Urinary bladder (tissue), 4 donors: ENCODE measurements around the gene RAPGEF5. TPM values are rescaled to one million over a fixed set of nuclear protein-coding genes. Genes with fewer than 3 reads are reported as not detected.

Experiments
- DNase-seq: peaks from one replicate; pipeline ENCODE4 v3.0.0-alpha.2; 2015; ENCODE audit errors: extremely low spot score
- H3K27ac ChIP-seq: one replicate; pipeline ENCODE4 v1.5.1; 2013; ENCODE audit warnings: low read depth, mild to moderate bottlenecking, moderate library complexity
- H3K36me3 ChIP-seq: one replicate; pipeline ENCODE4 v1.6.1; 2013; ENCODE audit warnings: mild to moderate bottlenecking, moderate library complexity; ENCODE audit not compliant: insufficient read depth
- H3K4me1 ChIP-seq: one replicate; pipeline ENCODE4 v1.6.1; 2013; ENCODE audit warnings: mild to moderate bottlenecking, moderate library complexity; ENCODE audit not compliant: insufficient read depth
- H3K4me3 ChIP-seq: one replicate; pipeline ENCODE4 v1.5.1; 2013; ENCODE audit warnings: low read depth, low read length
- WGBS: extraction: QIAGEN DNeasy Blood & Tissue Kit; methylation state at CpG from one replicate; pipeline ENCODE4 v1.1.7; 2013; 5-methylcytosine and 5-hydroxymethylcytosine counted together
- polyA plus RNA-seq: library from polyadenylated mRNA; stranded (reverse); fragments of 200-250 nt; gene quantifications from one replicate; pipeline ENCODE4 v1.2.3, GENCODE V29; 2013
- total RNA-seq: library from RNA; depleted of rRNA; stranded (reverse); fragments of >200 nt; gene quantifications from one replicate; pipeline ENCODE4 v1.2.3, GENCODE V29; 2014
- donor health status: healthy with polysubstance abuse.
- donor health status: healthy.

Gene RAPGEF5
- total and polyA plus RNA-seq, 2 donors, result 12.6 to 99.1 TPM

DNA sequence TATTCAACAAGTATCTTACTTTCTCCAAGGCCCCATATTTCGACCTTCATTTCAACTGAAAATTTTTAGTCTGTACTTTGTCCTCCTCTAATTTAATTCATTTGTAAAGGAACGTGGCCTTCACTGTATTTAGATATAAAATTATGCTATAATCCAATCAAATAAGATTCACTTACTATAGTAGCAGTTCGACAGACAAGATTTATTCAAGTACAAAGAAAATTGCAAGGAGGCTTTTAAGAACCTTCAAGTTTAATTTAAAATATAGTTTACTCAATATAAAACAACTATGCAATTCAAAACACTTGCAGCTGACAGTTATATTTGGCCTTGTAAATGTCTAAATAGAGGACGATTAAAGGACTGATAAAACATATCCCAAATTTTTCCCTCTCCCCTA is 85.6 kb downstream of the RAPGEF5 start:
- Histone ChIP-seq H3K4me1 (no peaks in the 10 kb centered on the region), H3K4me3 (no peak overlapping the region), H3K27ac (no peak overlapping the region), H3K36me3 (no peaks in the 10 kb centered on the region)
- 52% methylated on average over 4 of the region's 4 CpGs for whole genome bisulfite sequencing
- DNase-seq, result no peak

- Histone ChIP-seq H3K4me1 (no peaks in the 10 kb centered on the region), H3K36me3 (no peaks in the 10 kb centered on the region), H3K4me3 (no peak overlapping the region), H3K27ac (no peak overlapping the region)
- no peak for DNase-seq
Measured at GRCh38 chr7:22270371-22270770, 86.6 kb downstream of the RAPGEF5 start.

GRCh38 chr7:22269963-22270362 is 87.0 kb downstream of the RAPGEF5 start:
- Histone ChIP-seq H3K36me3 (no peaks in the 10 kb centered on the region), H3K4me1 (no peaks in the 10 kb centered on the region), H3K4me3 (no peak overlapping the region), H3K27ac (no peak overlapping the region)
- 88% methylated on average over 3 of the region's 3 CpGs for WGBS
- no peak for DNase-seq

GRCh38 chr7:22268884-22269421 is 88.0 kb downstream of the RAPGEF5 start:
- Histone ChIP-seq H3K4me3 (no peak overlapping the region), H3K4me1 (no peaks in the 10 kb centered on the region), H3K27ac (no peak overlapping the region), H3K36me3 (no peaks in the 10 kb centered on the region)
- no peak for DNase-seq
- 69% methylated on average over 6 of the region's 6 CpGs for WGBS

GRCh38 chr7:22267930-22268615 is 88.9 kb downstream of the RAPGEF5 start:
- Histone ChIP-seq H3K27ac (no peak overlapping the region), H3K4me3 (no peak overlapping the region), H3K4me1 (no peaks in the 10 kb centered on the region), H3K36me3 (no peaks in the 10 kb centered on the region)
- no peak for DNase-seq
- WGBS, result 49% methylated on average over 4 of the region's 4 CpGs

GRCh38 chr7:22262538-22262937 is 94.4 kb downstream of the RAPGEF5 start:
- DNase-seq, result no peak
- no peaks in the 10 kb centered on the region for H3K36me3 ChIP-seq
- H3K27ac ChIP-seq, result no peak overlapping the region
- H3K4me1 ChIP-seq, result no peaks in the 10 kb centered on the region
- H3K4me3 ChIP-seq, result no peak overlapping the region
- 92% methylated on average over 4 of the region's 4 CpGs for WGBS

GRCh38 chr7:22256541-22257096 is 100.3 kb downstream of the RAPGEF5 start:
- Histone ChIP-seq H3K4me1 (no peaks in the 10 kb centered on the region), H3K27ac (no peak overlapping the region), H3K36me3 (no peaks in the 10 kb centered on the region), H3K4me3 (no peak overlapping the region)
- no peak for DNase-seq
- 37% methylated on average over 2 of the region's 2 CpGs for WGBS

DNA sequence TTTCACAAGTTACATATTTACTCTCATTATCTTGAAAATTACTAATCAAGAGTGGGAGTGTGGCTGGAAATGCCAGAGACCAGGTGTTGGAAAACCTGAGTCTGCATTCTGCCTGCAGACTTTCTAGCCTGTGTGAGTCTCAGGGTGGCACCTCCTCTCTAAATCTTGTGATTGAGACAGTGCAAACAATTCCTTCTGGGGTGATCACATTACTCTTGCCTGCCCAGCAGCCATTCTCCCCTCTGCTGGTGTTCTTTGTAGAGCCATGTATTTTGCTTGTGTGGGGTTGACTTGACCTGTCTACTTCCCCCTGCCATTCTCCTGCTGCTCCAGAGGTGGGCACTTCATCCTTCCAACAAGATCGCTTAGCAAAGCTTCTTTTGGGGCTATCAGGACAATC is 101.1 kb downstream of the RAPGEF5 start:
- Histone ChIP-seq H3K36me3 (no peaks in the 10 kb centered on the region), H3K27ac (no peak overlapping the region), H3K4me1 (no peaks in the 10 kb centered on the region), H3K4me3 (no peak overlapping the region)
- 75% methylated on average over 1 of the region's 1 CpG for WGBS
- DNase-seq, result no peak

- DNase-seq, result no peak
- no peaks in the 10 kb centered on the region for H3K36me3 ChIP-seq
- H3K27ac ChIP-seq, result no peak overlapping the region
- no peaks in the 10 kb centered on the region for H3K4me1 ChIP-seq
- no peak overlapping the region for H3K4me3 ChIP-seq
- 94% methylated on average over 1 of the region's 1 CpG for WGBS
Measured at GRCh38 chr7:22255342-22255741, 101.6 kb downstream of the RAPGEF5 start.

DNA sequence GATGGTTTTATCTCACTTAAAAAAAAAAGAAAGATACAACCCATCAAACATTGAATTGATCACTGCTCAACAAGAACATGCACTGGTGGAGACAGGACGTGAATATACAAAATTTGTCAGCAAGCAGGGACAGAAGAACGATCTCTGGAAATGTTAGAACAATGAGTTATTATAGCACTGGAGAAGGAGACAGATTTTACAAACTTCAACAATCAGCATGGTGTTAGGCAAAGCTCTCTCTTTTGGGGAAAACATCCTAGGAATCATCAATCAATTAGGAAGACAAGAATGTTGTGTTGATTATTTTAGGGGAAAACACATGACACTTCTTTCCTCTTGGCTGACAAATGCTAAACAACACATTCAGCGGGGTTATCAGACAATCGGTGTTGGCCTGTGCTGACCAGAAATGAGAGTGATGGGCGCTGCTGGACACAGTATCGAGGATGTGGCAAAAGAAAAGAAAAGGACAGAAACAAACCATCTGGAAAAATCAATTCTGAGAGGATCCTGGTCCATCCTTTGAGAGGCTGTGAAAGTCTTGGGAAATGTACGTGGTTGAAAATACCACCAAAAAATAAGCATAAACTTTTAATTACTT is 103.9 kb downstream of the RAPGEF5 start:
- H3K36me3 ChIP-seq, result no peaks in the 10 kb centered on the region
- 59% methylated on average over 7 of the region's 7 CpGs for WGBS
- H3K4me1 ChIP-seq, result no peaks in the 10 kb centered on the region
- no peak for DNase-seq
- no peak overlapping the region for H3K4me3 ChIP-seq
- H3K27ac ChIP-seq, result no peak overlapping the region

DNA sequence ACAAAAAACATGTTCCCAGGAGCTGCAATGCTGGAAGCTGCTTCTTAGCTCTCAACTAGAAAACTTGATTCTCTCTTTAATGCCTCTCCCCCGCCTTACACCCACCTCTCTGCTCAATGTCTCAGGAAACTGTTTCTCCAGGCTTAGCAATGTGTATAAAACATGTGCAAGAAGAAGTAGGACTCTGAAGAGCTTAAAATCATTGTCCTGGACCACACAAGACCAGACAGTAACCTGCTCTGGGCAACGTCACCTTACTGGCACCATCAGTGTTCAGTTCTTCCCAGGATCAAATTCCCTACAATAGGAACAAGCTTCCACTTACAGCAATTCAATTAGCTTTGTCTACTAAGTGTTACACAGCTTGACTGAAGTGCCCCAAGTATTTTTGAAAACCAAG is 104.9 kb downstream of the RAPGEF5 start:
- 82% methylated on average over 2 of the region's 2 CpGs for WGBS
- H3K4me1 ChIP-seq, result no peaks in the 10 kb centered on the region
- no peaks in the 10 kb centered on the region for H3K36me3 ChIP-seq

GRCh38 chr7:22251281-22251680 is 105.7 kb downstream of the RAPGEF5 start:
- DNase-seq, result no peak
- 94% methylated on average over 2 of the region's 2 CpGs for WGBS
- no peaks in the 10 kb centered on the region for H3K36me3 ChIP-seq

More for the DNA sequence above, 104.9 kb downstream of the RAPGEF5 start:
- H3K4me3 ChIP-seq, result no peak overlapping the region
- no peak for DNase-seq
- no peak overlapping the region for H3K27ac ChIP-seq

DNA sequence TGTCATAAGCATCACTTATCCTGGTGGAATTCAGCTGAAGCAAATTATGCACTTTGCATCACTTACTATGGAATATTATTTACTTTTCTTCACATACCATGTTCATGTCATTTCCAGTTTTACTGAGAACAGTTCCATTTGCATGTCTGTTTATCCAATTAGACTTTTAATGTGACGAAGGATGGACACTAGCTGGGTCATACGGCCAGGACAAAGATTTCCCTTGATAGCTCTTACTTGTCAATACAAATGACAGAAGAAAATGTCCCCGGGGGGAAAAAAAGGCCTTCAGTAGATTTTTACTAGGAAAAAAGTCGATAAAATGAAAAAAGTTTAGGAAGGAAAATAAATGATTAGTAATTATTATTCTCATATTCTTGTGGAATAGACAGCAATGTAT is 106.6 kb downstream of the RAPGEF5 start:
- Histone ChIP-seq H3K4me1 (no peaks in the 10 kb centered on the region), H3K4me3 (no peak overlapping the region), H3K36me3 (no peaks in the 10 kb centered on the region), H3K27ac (no peak overlapping the region)
- 75% methylated on average over 4 of the region's 4 CpGs for WGBS
- no peak for DNase-seq

More at GRCh38 chr7:22251281-22251680, 105.7 kb downstream of the RAPGEF5 start:
- H3K4me1 ChIP-seq, result no peaks in the 10 kb centered on the region
- no peak overlapping the region for H3K4me3 ChIP-seq
- H3K27ac ChIP-seq, result no peak overlapping the region
